ENCODE results near the gene PIF1.

PIF1 gene

DNA sequence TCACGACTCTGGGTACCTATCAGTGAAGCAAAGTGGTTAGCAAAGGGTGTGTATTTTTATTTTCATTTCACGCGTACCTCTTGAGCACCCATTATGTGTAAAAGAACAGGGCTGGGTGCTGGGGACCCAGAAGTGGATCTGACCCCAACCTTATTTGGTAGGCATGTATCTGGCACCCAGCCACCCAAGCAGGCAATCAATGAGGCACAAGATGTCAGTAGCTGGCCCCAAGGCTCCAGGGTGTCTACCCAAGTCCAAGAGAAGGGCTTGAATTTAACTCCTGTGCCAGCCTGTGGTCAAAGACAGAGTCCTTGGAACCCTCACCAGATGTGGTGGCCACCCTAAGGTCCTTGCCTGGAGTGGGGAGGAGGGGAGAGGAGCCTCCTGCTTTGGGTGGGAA lies 22.0 kb upstream of the PIF1 start:
- Histone ChIP-seq H3K79me2 (ENCODE audit: low read length) (peaks cover 86% of the 10 kb centered on the region), H3K36me3 (replicated peaks; ENCODE audit: insufficient read depth, low read length) (no peaks in the 10 kb centered on the region; the same call in 1 of the 2 replicates), H3K27me3 (replicated peaks; ENCODE audit: insufficient read depth, low read length) (no peaks in the 10 kb centered on the region), H3K4me3 (ENCODE audit: low read length) (no peak overlapping the region), H3K9me2 (replicated peaks; ENCODE audit: insufficient read depth, low read length) (no peaks in the 10 kb centered on the region), H3K4me1 (ENCODE audit: low read length) (peaks cover 10% of the 10 kb centered on the region), H3K9me3 (replicated peaks; ENCODE audit: insufficient read depth, low read length) (no peaks in the 10 kb centered on the region), H2AFZ (ENCODE audit: low read length) (no peak overlapping the region), H3K9ac (ENCODE audit: low read length) (no peak overlapping the region), H4K20me1 (ENCODE audit: insufficient read depth, low read length) (no peaks in the 10 kb centered on the region; the same call in 1 of the 2 replicates), H3K4me2 (ENCODE audit: low read depth, low read length) (no peak overlapping the region), H3K27ac (ENCODE audit: low read length) (no peak overlapping the region), H3F3A (ENCODE audit: insufficient read depth, low read length) (peaks cover 8% of the 10 kb centered on the region; the same call in 1 of the 2 replicates)
- TF ChIP-seq EZH2 (optimal IDR thresholded peaks at IDR 0.05; ENCODE audit: low read depth, low read length) (no peak), EZH2phosphoT487 (IDR thresholded peaks at IDR 0.05; ENCODE audit: low read length) (no peak)
- TF ChIP-seq, protein P1, sequence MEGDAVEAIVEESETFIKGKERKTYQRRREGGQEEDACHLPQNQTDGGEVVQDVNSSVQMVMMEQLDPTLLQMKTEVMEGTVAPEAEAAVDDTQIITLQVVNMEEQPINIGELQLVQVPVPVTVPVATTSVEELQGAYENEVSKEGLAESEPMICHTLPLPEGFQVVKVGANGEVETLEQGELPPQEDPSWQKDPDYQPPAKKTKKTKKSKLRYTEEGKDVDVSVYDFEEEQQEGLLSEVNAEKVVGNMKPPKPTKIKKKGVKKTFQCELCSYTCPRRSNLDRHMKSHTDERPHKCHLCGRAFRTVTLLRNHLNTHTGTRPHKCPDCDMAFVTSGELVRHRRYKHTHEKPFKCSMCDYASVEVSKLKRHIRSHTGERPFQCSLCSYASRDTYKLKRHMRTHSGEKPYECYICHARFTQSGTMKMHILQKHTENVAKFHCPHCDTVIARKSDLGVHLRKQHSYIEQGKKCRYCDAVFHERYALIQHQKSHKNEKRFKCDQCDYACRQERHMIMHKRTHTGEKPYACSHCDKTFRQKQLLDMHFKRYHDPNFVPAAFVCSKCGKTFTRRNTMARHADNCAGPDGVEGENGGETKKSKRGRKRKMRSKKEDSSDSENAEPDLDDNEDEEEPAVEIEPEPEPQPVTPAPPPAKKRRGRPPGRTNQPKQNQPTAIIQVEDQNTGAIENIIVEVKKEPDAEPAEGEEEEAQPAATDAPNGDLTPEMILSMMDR (IDR thresholded peaks at IDR 0.05; ENCODE audit: low read length) = no peak
- DNase-seq = no peak

DNA sequence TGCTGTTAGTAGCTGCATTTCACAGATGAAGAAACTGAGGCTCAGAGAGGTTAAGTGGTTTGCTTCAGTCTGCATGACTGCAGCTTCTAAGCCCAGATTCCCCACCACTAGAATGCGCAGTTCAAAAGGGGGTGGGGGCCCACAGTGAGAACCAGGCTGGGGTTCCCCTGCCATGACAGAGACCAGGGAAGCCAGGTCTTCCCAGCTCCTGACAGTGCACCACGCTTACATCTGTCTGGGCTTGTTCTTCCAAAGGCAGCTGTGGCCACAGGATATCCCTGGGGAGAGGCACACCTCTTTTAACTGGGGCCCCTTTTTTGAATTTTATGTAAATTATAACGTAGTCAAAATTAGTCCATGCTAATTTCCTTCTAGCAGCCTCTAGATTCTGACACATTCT lies 21.6 kb upstream of the PIF1 start:
- no peak overlapping the region for H3K4me2 ChIP-seq (ENCODE audit: low read depth, low read length)

DNA sequence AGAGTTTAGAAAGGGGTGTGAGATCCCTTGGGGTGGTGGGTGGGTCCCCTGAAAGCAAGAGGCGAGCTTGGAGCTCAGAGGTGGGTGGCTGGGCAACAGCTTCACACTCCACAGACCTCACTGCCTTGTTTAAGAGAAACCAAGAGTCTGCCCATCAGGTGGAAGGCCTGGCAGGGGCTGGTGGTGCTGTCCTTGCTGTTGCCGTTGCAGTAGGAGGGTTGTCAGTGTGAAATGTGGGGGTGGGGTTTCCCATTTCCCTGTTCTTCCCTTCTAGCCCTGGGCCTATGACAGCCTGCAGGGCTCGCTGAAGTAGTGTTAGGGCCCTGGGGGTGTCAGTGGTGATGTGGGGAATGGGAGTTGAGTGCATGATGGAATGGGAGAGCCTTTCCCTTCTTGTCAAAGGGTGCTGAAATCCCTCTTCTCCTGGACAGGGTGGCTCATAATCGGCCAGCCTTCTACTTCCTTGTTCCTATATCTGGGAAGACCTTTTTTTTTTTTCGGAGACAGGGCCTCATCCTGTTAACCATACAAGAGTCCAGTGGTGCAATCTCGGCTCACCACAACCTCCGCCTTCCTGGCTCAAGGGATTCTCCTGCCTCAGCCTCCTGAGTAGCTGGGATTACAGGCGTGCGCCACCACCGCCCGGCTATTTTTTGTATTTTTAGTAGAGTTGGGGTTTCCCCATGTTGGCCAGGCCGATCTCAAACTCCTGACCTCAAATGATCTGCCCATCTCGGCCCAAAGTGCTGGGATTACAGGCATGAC lies 20.6 kb upstream of the PIF1 start:
- Histone ChIP-seq H3K4me3 (ENCODE audit: low read length) (no peak overlapping the region), H3K9ac (ENCODE audit: low read length) (no peak overlapping the region), H4K20me1 (ENCODE audit: insufficient read depth, low read length) (no peaks in the 10 kb centered on the region; the same call in 1 of the 2 replicates)

More for the DNA sequence above, 21.6 kb upstream of the PIF1 start:
- no peak for DNase-seq
- H3K36me3 ChIP-seq (replicated peaks; ENCODE audit: insufficient read depth, low read length) = no peaks in the 10 kb centered on the region; the same call in 1 of the 2 replicates
- H3K27ac ChIP-seq (ENCODE audit: low read length) = no peak overlapping the region
- H3K27me3 ChIP-seq (replicated peaks; ENCODE audit: insufficient read depth, low read length) = no peaks in the 10 kb centered on the region
- no peak overlapping the region for H3K9ac ChIP-seq (ENCODE audit: low read length)
- peaks cover 86% of the 10 kb centered on the region for H3K79me2 ChIP-seq (ENCODE audit: low read length)
- no peaks in the 10 kb centered on the region; the same call in 1 of the 2 replicates for H4K20me1 ChIP-seq (ENCODE audit: insufficient read depth, low read length)
- H3K4me3 ChIP-seq (ENCODE audit: low read length) = no peak overlapping the region
- H3K9me2 ChIP-seq (replicated peaks; ENCODE audit: insufficient read depth, low read length) = no peaks in the 10 kb centered on the region
- H3K9me3 ChIP-seq (replicated peaks; ENCODE audit: insufficient read depth, low read length) = no peaks in the 10 kb centered on the region
- peaks cover 8% of the 10 kb centered on the region; the same call in 1 of the 2 replicates for H3F3A ChIP-seq (ENCODE audit: insufficient read depth, low read length)
- TF ChIP-seq EZH2phosphoT487 (IDR thresholded peaks at IDR 0.05; ENCODE audit: low read length) = no peak
- TF ChIP-seq, protein P1 (IDR thresholded peaks at IDR 0.05; ENCODE audit: low read length) = no peak
- TF ChIP-seq EZH2 (optimal IDR thresholded peaks at IDR 0.05; ENCODE audit: low read depth, low read length) = no peak
- H3K4me1 ChIP-seq (ENCODE audit: low read length) = peaks cover 10% of the 10 kb centered on the region
- no peak overlapping the region for H2AFZ ChIP-seq (ENCODE audit: low read length)

More for the DNA sequence above, 20.6 kb upstream of the PIF1 start:
- DNase-seq = no peak
- Histone ChIP-seq H3K36me3 (replicated peaks; ENCODE audit: insufficient read depth, low read length) (no peaks in the 10 kb centered on the region; the same call in 1 of the 2 replicates), H2AFZ (ENCODE audit: low read length) (no peak overlapping the region), H3K9me3 (replicated peaks; ENCODE audit: insufficient read depth, low read length) (no peaks in the 10 kb centered on the region), H3K27ac (ENCODE audit: low read length) (no peak overlapping the region), H3K9me2 (replicated peaks; ENCODE audit: insufficient read depth, low read length) (no peaks in the 10 kb centered on the region), H3K27me3 (replicated peaks; ENCODE audit: insufficient read depth, low read length) (no peaks in the 10 kb centered on the region), H3F3A (ENCODE audit: insufficient read depth, low read length) (peaks cover 9% of the 10 kb centered on the region; the same call in 1 of the 2 replicates), H3K4me1 (ENCODE audit: low read length) (peaks cover 10% of the 10 kb centered on the region), H3K79me2 (ENCODE audit: low read length) (peaks cover 79% of the 10 kb centered on the region), H3K4me2 (ENCODE audit: low read depth, low read length) (no peak overlapping the region)
- TF ChIP-seq, protein P1 (IDR thresholded peaks at IDR 0.05; ENCODE audit: low read length) = no peak
- TF ChIP-seq EZH2 (optimal IDR thresholded peaks at IDR 0.05; ENCODE audit: low read depth, low read length) (no peak), EZH2phosphoT487 (IDR thresholded peaks at IDR 0.05; ENCODE audit: low read length) (no peak)

All from MM.1S (cell line).